Forelimb muscle (tissue), 1 donor: ENCODE measurements around the gene CLEC12A. TPM values are rescaled to one million over a fixed set of nuclear protein-coding genes. Genes with fewer than 3 reads are reported as not detected.

Experiments
- DNase-seq: peaks from one replicate; pipeline ENCODE4 v3.0.0-alpha.2; 2013; ENCODE audit warnings: low read depth
- polyA plus RNA-seq: library from polyadenylated mRNA; unstranded; fragments of 120-200 nt; gene quantifications from one replicate; pipeline ENCODE4 v1.2.1, GENCODE V29; 2013; ENCODE audit not compliant: insufficient read length

CLEC12A gene
- polyA plus RNA-seq, 1 donor: 0.22 TPM

DNA sequence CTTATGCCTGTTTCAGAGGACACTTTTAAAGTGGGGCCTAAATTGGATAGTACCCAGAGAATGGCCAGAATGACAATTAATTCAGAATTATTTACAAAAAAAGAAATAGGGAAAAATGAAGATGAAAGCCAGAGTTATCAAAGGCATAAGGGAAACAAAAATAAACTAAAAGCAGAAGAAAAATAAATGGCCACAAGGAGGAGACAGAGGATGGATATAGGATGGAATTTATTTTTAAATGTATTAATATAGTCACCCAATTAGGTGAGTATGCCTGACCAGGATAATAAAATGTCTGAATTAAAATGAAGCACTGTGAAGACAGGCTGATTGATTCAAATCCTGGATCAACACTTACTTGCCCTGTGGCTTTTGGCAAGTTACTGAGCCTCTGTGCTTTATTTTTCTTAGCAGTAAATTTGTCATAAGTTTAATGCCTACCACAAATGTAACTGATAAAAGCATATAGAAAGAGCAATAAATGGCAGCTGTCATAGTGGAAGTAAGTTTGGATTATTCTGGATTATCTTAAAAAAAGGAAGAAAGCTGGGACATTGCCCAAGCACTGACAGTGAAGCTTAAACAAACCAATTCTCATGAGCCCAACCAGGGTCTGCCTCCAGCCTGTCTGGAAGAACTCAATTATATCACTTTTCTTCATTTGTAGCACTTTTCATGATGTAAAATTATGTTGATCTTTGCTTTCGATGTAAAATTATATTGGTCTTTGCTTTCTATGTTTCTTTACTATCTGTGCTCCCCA, 62.8 kb downstream of the CLEC12A start:
- no peak for DNase-seq

Other genes starting within 250 kb of the CLEC12A start
- 0.32 TPM for gene CLECL1, start 238.3 kb upstream of the CLEC12A start, polyA plus RNA-seq
- 0.61 TPM for gene CD69, start 210.5 kb upstream of the CLEC12A start, polyA plus RNA-seq
- 0.13 TPM for gene KLRF1, start 143.9 kb upstream of the CLEC12A start, polyA plus RNA-seq
- 1.9 TPM for gene CLEC2B, start 102.1 kb upstream of the CLEC12A start, polyA plus RNA-seq
- gene KLRF2, start 89.9 kb upstream of the CLEC12A start, polyA plus RNA-seq: not detected
- gene CLEC2A, start 39.0 kb upstream of the CLEC12A start, polyA plus RNA-seq: not detected
- gene CLEC1B, start 27.7 kb downstream of the CLEC12A start, polyA plus RNA-seq: 0.19 TPM
- 0.18 TPM for gene CLEC12B, start 39.2 kb downstream of the CLEC12A start, polyA plus RNA-seq
- 0.37 TPM for gene CLEC9A, start 59.3 kb downstream of the CLEC12A start, polyA plus RNA-seq
- gene CLEC1A, start 127.6 kb downstream of the CLEC12A start, polyA plus RNA-seq: 2.9 TPM
- 1.5 TPM for gene CLEC7A, start 158.8 kb downstream of the CLEC12A start, polyA plus RNA-seq
- gene OLR1, start 200.7 kb downstream of the CLEC12A start, polyA plus RNA-seq: 0.76 TPM
- gene TMEM52B, start 207.6 kb downstream of the CLEC12A start, polyA plus RNA-seq: 0.09 TPM
- 22.2 TPM for gene GABARAPL1, start 241.5 kb downstream of the CLEC12A start, polyA plus RNA-seq